H9 (cell line): Measurements from ENCODE around the gene CEP41. TPM values are rescaled to one million over a fixed set of nuclear protein-coding genes. Genes with fewer than 3 reads are reported as not detected.

Source experiments
- DNase-seq: peaks from one replicate; pipeline ENCODE4 v3.0.0-alpha.2; 2017
- H2AFZ ChIP-seq: one replicate; pipeline ENCODE4 v1.6.1; 2013; ENCODE audit warnings: mild to moderate bottlenecking, low read length, control low read depth, moderate library complexity
- H2AK5ac ChIP-seq: 2 replicates; pipeline ENCODE4 v1.6.1; 2013; ENCODE audit warnings: low read length, control low read depth, mixed read lengths; ENCODE audit not compliant: insufficient read length
- H2BK120ac ChIP-seq: one replicate; pipeline ENCODE4 v1.6.1; 2013; ENCODE audit warnings: low read depth, mild to moderate bottlenecking, low read length, control low read depth, inconsistent platforms; ENCODE audit not compliant: poor library complexity, severe bottlenecking
- H2BK12ac ChIP-seq: 2 replicates; pipeline ENCODE4 v1.6.1; 2013; ENCODE audit warnings: low read length, control low read depth, mixed read lengths, low read depth; ENCODE audit not compliant: insufficient read length
- H2BK15ac ChIP-seq: 2 replicates; pipeline ENCODE4 v1.6.1; 2013; ENCODE audit warnings: low read depth, low read length, control low read depth
- H2BK20ac ChIP-seq: one replicate; pipeline ENCODE4 v1.6.1; 2013; ENCODE audit warnings: low read depth, mild to moderate bottlenecking, low read length, control low read depth, inconsistent platforms; ENCODE audit not compliant: poor library complexity, severe bottlenecking
- H2BK5ac ChIP-seq: 2 replicates; pipeline ENCODE4 v1.6.1; 2013; ENCODE audit warnings: low read length, control low read depth, mixed read lengths; ENCODE audit not compliant: insufficient read length
- H3K14ac ChIP-seq: 2 replicates; pipeline ENCODE4 v1.6.1; 2013; ENCODE audit warnings: low read length, control low read depth; ENCODE audit not compliant: insufficient read depth
- H3K18ac ChIP-seq: 2 replicates; pipeline ENCODE4 v1.6.1; 2013; ENCODE audit warnings: low read depth, mild to moderate bottlenecking, mixed read lengths, low read length, control low read depth; ENCODE audit not compliant: insufficient read length
- H3K23ac ChIP-seq: 2 replicates; pipeline ENCODE4 v1.6.1; 2013; ENCODE audit warnings: low read length, control low read depth, mixed read lengths, low read depth; ENCODE audit not compliant: insufficient read length
- H3K23me2 ChIP-seq: 2 replicates; pipeline ENCODE4 v1.6.1; 2013; ENCODE audit warnings: low read depth, mild to moderate bottlenecking, mixed read lengths, low read length, control low read depth; ENCODE audit not compliant: insufficient read length, poor library complexity, severe bottlenecking
- H3K27ac ChIP-seq: 2 replicates; pipeline ENCODE4 v1.5.1; 2013; ENCODE audit warnings: low read length, control low read depth, mixed read lengths, low read depth; ENCODE audit not compliant: insufficient read length
- H3K27me3 ChIP-seq: 2 replicates; pipeline ENCODE4 v1.6.1; 2013; ENCODE audit warnings: low read length, control low read depth, inconsistent platforms; ENCODE audit not compliant: insufficient read depth
- H3K4ac ChIP-seq: 2 replicates; pipeline ENCODE4 v1.6.1; 2013; ENCODE audit warnings: low read depth, mild to moderate bottlenecking, control low read depth, inconsistent platforms, low read length, moderate library complexity
- H3K4me1 ChIP-seq: 2 replicates; pipeline ENCODE4 v1.6.1; 2013; ENCODE audit warnings: low read length, control low read depth, inconsistent platforms; ENCODE audit not compliant: insufficient read depth
- H3K4me2 ChIP-seq: 2 replicates; pipeline ENCODE4 v1.6.1; 2013; ENCODE audit warnings: low read length, control low read depth, mixed read lengths; ENCODE audit not compliant: insufficient read length, insufficient read depth
- H3K56ac ChIP-seq: 2 replicates; pipeline ENCODE4 v1.6.1; 2013; ENCODE audit warnings: low read depth, mild to moderate bottlenecking, mixed read lengths, low read length, control low read depth; ENCODE audit not compliant: insufficient read length
- H3K79me1 ChIP-seq: 2 replicates; pipeline ENCODE4 v1.6.1; 2013; ENCODE audit warnings: low read depth, mild to moderate bottlenecking, moderate library complexity, low read length, control low read depth, inconsistent platforms; ENCODE audit not compliant: insufficient read depth, poor library complexity, severe bottlenecking
- H3K79me2 ChIP-seq: 2 replicates; pipeline ENCODE4 v1.6.1; 2013; ENCODE audit warnings: low read length, control low read depth, inconsistent platforms; ENCODE audit not compliant: insufficient read depth
- H3K9ac ChIP-seq: 2 replicates; pipeline ENCODE4 v1.6.1; 2013; ENCODE audit warnings: low read length, control low read depth, mixed read lengths; ENCODE audit not compliant: insufficient read length; ENCODE audit errors: extremely low read depth
- H3K9me3 ChIP-seq: one replicate; pipeline ENCODE4 v1.6.1; 2013; ENCODE audit warnings: low read depth, low read length, inconsistent platforms; ENCODE audit not compliant: control insufficient read depth
- H3T11ph ChIP-seq: one replicate; pipeline ENCODE4 v1.6.1; 2013; ENCODE audit warnings: mild to moderate bottlenecking, low read length, control low read depth, inconsistent platforms
- H4K20me1 ChIP-seq: one replicate; pipeline ENCODE4 v1.6.1; 2013; ENCODE audit not compliant: control insufficient read depth, insufficient read length, insufficient read depth
- H4K5ac ChIP-seq: 2 replicates; pipeline ENCODE4 v1.6.1; 2013; ENCODE audit warnings: low read depth, mild to moderate bottlenecking, mixed read lengths, low read length, control low read depth; ENCODE audit not compliant: insufficient read length
- H4K8ac ChIP-seq: replicated peaks from 2 replicates; pipeline ENCODE4 v1.6.1; 2013; ENCODE audit warnings: low read length, control low read depth, mixed read lengths, low read depth; ENCODE audit not compliant: insufficient read length
- H4K91ac ChIP-seq: 2 replicates; pipeline ENCODE4 v1.6.1; 2013; ENCODE audit warnings: low read depth, mild to moderate bottlenecking, moderate library complexity, mixed read lengths, low read length, control low read depth; ENCODE audit not compliant: insufficient read length
- H3K27ac Mint-ChIP-seq, 3 experiments: 2 replicates in 2 of 3; 3 replicates in 1 of 3; pipeline ENCODE4 v1.8.0; 2020 to 2021; ENCODE audit warnings: mixed read lengths in 3 of 3, mild to moderate bottlenecking in 1 of 3, moderate library complexity in 1 of 3
- H3K27me3 Mint-ChIP-seq: 2 replicates; pipeline ENCODE4 v1.8.0; 2021; ENCODE audit warnings: low read depth, mild to moderate bottlenecking, moderate library complexity, mixed read lengths
- H3K36me3 Mint-ChIP-seq, 3 experiments: 2 replicates in 2 of 3; 3 replicates in 1 of 3; pipeline ENCODE4 v1.8.0; 2020 to 2021; ENCODE audit warnings: low read depth in 3 of 3, mixed read lengths in 3 of 3; ENCODE audit not compliant: insufficient read depth in 1 of 3
- H3K4me1 Mint-ChIP-seq, 2 experiments: 2 replicates each; pipeline ENCODE4 v1.8.0; 2020; ENCODE audit warnings: mixed read lengths in 2 of 2
- H3K4me3 Mint-ChIP-seq, 2 experiments: 2 replicates in 1 of 2; 3 replicates in 1 of 2; pipeline ENCODE4 v1.8.0; 2020 to 2021; ENCODE audit warnings: mild to moderate bottlenecking in 2 of 2, mixed read lengths in 2 of 2, moderate library complexity in 1 of 2
- H3K9me3 Mint-ChIP-seq, 2 experiments: 2 replicates in 1 of 2; 3 replicates in 1 of 2; pipeline ENCODE4 v1.8.0; 2020; ENCODE audit warnings: mild to moderate bottlenecking in 2 of 2, mixed read lengths in 2 of 2, moderate library complexity in 1 of 2
- CTCF ChIP-seq: fragments of 200-600 bp; sonication (generic); conservative IDR thresholded peaks from 3 replicates; pipeline ENCODE4 v1.8.0; 2021; ENCODE audit warnings: antibody characterized with exemption, mild to moderate bottlenecking
- WGBS: extraction: QIAGEN DNeasy Blood & Tissue Kit; methylation state at CpG from one replicate; pipeline ENCODE4 v1.1.7; 2013; ENCODE audit warnings: missing lambda C conversion rate, low lambda C conversion rate, mixed read lengths; ENCODE audit not compliant: insufficient read length; ENCODE audit errors: extremely low coverage; 5-methylcytosine and 5-hydroxymethylcytosine counted together
- total RNA-seq: library from RNA; stranded (reverse); gene quantifications from 2 replicates; pipeline ENCODE4 v1.2.1, GENCODE V29; 2021

CEP41 gene
- total RNA-seq, 1 experiment from 2014 or later, result 9.7 TPM

DNA sequence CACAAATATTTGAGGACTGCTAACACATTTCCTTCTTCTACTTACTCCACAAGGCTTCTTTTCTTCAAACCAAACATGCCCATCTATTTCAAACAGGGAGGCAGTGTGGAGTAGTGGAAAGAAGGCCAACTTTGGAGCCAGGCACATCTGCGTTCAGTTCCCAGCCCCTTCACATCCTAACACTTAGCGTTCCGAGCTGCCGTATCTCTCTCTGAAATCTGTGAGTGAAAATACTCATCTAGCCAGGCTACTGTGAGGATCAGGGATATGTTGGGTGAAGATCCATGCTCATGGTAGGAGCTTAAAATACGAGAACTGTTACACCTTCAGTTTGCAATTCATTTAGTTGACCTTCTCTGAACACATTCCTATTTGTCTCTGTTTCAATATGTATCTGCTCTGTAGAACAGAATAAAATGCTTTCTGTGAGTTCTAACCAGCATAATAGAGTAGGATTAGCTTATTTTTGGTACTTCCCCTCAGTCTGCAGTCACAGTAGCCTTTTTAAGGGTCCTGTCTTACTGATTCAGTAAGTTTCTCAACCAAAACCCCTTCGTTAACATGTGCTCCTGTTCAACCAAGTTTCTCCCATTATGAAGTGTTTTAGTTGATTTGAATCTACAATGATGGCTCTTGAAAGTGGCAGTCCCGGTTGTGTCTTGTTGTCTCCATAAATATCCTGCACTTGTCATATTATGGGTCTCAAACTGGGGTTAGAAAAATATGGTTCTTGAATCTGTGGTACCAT, 47.8 kb upstream of the CEP41 start:
- H3K9me3 ChIP-seq, result no peaks in the 10 kb centered on the region
- no peak overlapping the region for H3K27ac Mint-ChIP-seq
- H3K36me3 Mint-ChIP-seq, result peaks cover 21 to 41% (median 33%) of the 10 kb centered on the region in 3 experiments
- H2BK15ac ChIP-seq, result no peak overlapping the region
- peaks cover 6% of the 10 kb centered on the region for H3K79me1 ChIP-seq
- H3T11ph ChIP-seq, result no peak overlapping the region
- no peak overlapping the region for H2BK120ac ChIP-seq
- DNase-seq, result no peak
- no peak overlapping the region for H3K4me3 Mint-ChIP-seq
- H2AK5ac ChIP-seq, result no peak overlapping the region
- H3K27me3 ChIP-seq, result no peaks in the 10 kb centered on the region; the same call in 1 of the 2 replicates
- WGBS, result no CpG with 5 or more reads among the region's 7 CpGs
- H4K20me1 ChIP-seq, result no peaks in the 10 kb centered on the region
- H4K5ac ChIP-seq, result no peak overlapping the region
- H3K4me2 ChIP-seq, result no peak overlapping the region
- peaks cover 68% of the 10 kb centered on the region for H3K27me3 Mint-ChIP-seq
- no peak overlapping the region for H3K14ac ChIP-seq
- TF ChIP-seq CTCF, result no peak
- peaks cover 3% of the 10 kb centered on the region; the same call in 1 of the 2 replicates for H3K79me2 ChIP-seq
- H2BK5ac ChIP-seq, result no peak overlapping the region
- no peak overlapping the region for H4K8ac ChIP-seq
- H3K56ac ChIP-seq, result no peak overlapping the region
- no peak overlapping the region for H2BK20ac ChIP-seq
- H3K4me1 Mint-ChIP-seq, result peaks cover 35 to 52% of the 10 kb centered on the region in 2 experiments
- H2AFZ ChIP-seq, result no peak overlapping the region
- no peak overlapping the region for H3K9ac ChIP-seq
- no peak overlapping the region for H4K91ac ChIP-seq
- peaks cover 35% of the 10 kb centered on the region for H3K23me2 ChIP-seq
- no peak overlapping the region for H2BK12ac ChIP-seq
- H3K27ac ChIP-seq, result no peak overlapping the region
- no peak overlapping the region for H3K4ac ChIP-seq
- peaks cover 12 to 14% of the 10 kb centered on the region in 2 experiments for H3K9me3 Mint-ChIP-seq
- peaks cover 6% of the 10 kb centered on the region; the same call in 1 of the 2 replicates for H3K4me1 ChIP-seq
- H3K18ac ChIP-seq, result no peak overlapping the region
- H3K23ac ChIP-seq, result no peak overlapping the region
